ENCODE results near the gene EML1. TPM values are rescaled to one million over a fixed set of nuclear protein-coding genes. Genes with fewer than 3 reads are reported as not detected.

Gene EML1
- total and polyA plus RNA-seq, 2 of the 13 experiments (the other 11 are each of a cell fraction or from before 2014, with no cell fraction given), result 0.59 to 1.7 TPM

GRCh38 chr14:99816217-99816616, 23.0 kb downstream of the EML1 start:
- Histone ChIP-seq H3K27ac (ENCODE audit: extremely low read length, insufficient read depth, low read length) (no peak overlapping the region), H3K9me3 (ENCODE audit: low read length) (no peaks in the 10 kb centered on the region), H3K4me3 (replicated peaks in 1 of 3; ENCODE audit: insufficient read depth in 1 of 3, low read depth in 2 of 3, low read length in 3 of 3) (no peak overlapping the region), H3K4me1 (ENCODE audit: insufficient read depth, low read length) (no peaks in the 10 kb centered on the region), H3K36me3 (replicated peaks in 1 of 2; ENCODE audit: control insufficient read depth in 1 of 2, insufficient read depth in 2 of 2, low read length in 2 of 2) (no peaks in the 10 kb centered on the region), H4K20me1 (ENCODE audit: insufficient read depth, low read length) (no peaks in the 10 kb centered on the region), H3K9ac (ENCODE audit: insufficient read depth, low read depth, low read length) (no peak overlapping the region), H3K27me3 (ENCODE audit: control insufficient read depth in 1 of 2, insufficient read depth in 2 of 2, low read length in 2 of 2) (no peaks in the 10 kb centered on the region), H3K79me2 (ENCODE audit: insufficient read depth, low read length) (no peaks in the 10 kb centered on the region), H3K4me2 (ENCODE audit: low read depth, low read length) (no peak overlapping the region), H2AFZ (ENCODE audit: low read length) (no peak overlapping the region)
- TF ChIP-seq NFRKB (IDR thresholded peaks at IDR 0.05), result no peak
- TF ChIP-seq SNAPC4 (CRISPR knock-in tag; IDR thresholded peaks at IDR 0.05), result no peak
- no peak for TF ChIP-seq XRCC5 (optimal IDR thresholded peaks at IDR 0.05; ENCODE audit: low read length)
- no peak for TF ChIP-seq ZNF451 (CRISPR knock-in tag; IDR thresholded peaks at IDR 0.05)
- no peak for TF ChIP-seq SRF (IDR thresholded peaks at IDR 0.05; ENCODE audit: low read depth, low read length)
- no peak for TF ChIP-seq FOSL2 (CRISPR knock-in tag; IDR thresholded peaks at IDR 0.05)
- TF ChIP-seq SATB2 (CRISPR knock-in tag; IDR thresholded peaks at IDR 0.05), result no peak
- no peak for TF ChIP-seq JARID2 (CRISPR knock-in tag; IDR thresholded peaks at IDR 0.05; ENCODE audit: insufficient replicate concordance)
- no peak for TF ChIP-seq KDM5A (IDR thresholded peaks at IDR 0.05; ENCODE audit: borderline replicate concordance, low read length)
- no peak for TF ChIP-seq ZNF773 (CRISPR knock-in tag; IDR thresholded peaks at IDR 0.05; ENCODE audit: borderline replicate concordance)
- TF ChIP-seq ZNF761 (CRISPR knock-in tag; conservative IDR thresholded peaks at IDR 0.05), result no peak
- no peak for TF ChIP-seq ZNF770 (CRISPR knock-in tag; IDR thresholded peaks at IDR 0.05)
- no peak for TF ChIP-seq BATF2 (CRISPR knock-in tag; IDR thresholded peaks at IDR 0.05)
- TF ChIP-seq ZNF44 (CRISPR knock-in tag; IDR thresholded peaks at IDR 0.05), result no peak
- BruUV-seq (replicated peaks), result no TSS peak
- WGBS (ENCODE audit: low lambda C conversion rate), result 71% methylated on average over 7 of the region's 7 CpGs
- intact Hi-C loops (cut with micrococcal nuclease; ENCODE audit: unreplicated experiment), result no loop called here
- in situ Hi-C loops (cut with HindIII; ENCODE audit: extremely low pct_ligation_motif_present, low pct_unique_long_range_greater_than_20kb), result no loop called here
- ChIA-PET CTCF (ENCODE audit: low intra/inter-chr PET ratio, low total read pairs) (no interaction called here), POLR2A (no interaction called here)
- FAIRE-seq (no peak), DNase-seq (ENCODE audit: low spot score) (no peak), ATAC-seq (no peak)
